H9 (cell line): ENCODE measurements around the gene SRC. TPM values are rescaled to one million over a fixed set of nuclear protein-coding genes. Genes with fewer than 3 reads are reported as not detected.

Experiments used
- DNase-seq: peaks from one replicate; pipeline ENCODE4 v3.0.0-alpha.2; 2017
- H2AFZ ChIP-seq: one replicate; pipeline ENCODE4 v1.6.1; 2013; ENCODE audit warnings: mild to moderate bottlenecking, low read length, control low read depth, moderate library complexity
- H2AK5ac ChIP-seq: 2 replicates; pipeline ENCODE4 v1.6.1; 2013; ENCODE audit warnings: low read length, control low read depth, mixed read lengths; ENCODE audit not compliant: insufficient read length
- H2BK120ac ChIP-seq: one replicate; pipeline ENCODE4 v1.6.1; 2013; ENCODE audit warnings: low read depth, mild to moderate bottlenecking, low read length, control low read depth, inconsistent platforms; ENCODE audit not compliant: poor library complexity, severe bottlenecking
- H2BK12ac ChIP-seq: 2 replicates; pipeline ENCODE4 v1.6.1; 2013; ENCODE audit warnings: low read length, control low read depth, mixed read lengths, low read depth; ENCODE audit not compliant: insufficient read length
- H2BK15ac ChIP-seq: 2 replicates; pipeline ENCODE4 v1.6.1; 2013; ENCODE audit warnings: low read depth, low read length, control low read depth
- H2BK20ac ChIP-seq: one replicate; pipeline ENCODE4 v1.6.1; 2013; ENCODE audit warnings: low read depth, mild to moderate bottlenecking, low read length, control low read depth, inconsistent platforms; ENCODE audit not compliant: poor library complexity, severe bottlenecking
- H2BK5ac ChIP-seq: 2 replicates; pipeline ENCODE4 v1.6.1; 2013; ENCODE audit warnings: low read length, control low read depth, mixed read lengths; ENCODE audit not compliant: insufficient read length
- H3K14ac ChIP-seq: 2 replicates; pipeline ENCODE4 v1.6.1; 2013; ENCODE audit warnings: low read length, control low read depth; ENCODE audit not compliant: insufficient read depth
- H3K18ac ChIP-seq: 2 replicates; pipeline ENCODE4 v1.6.1; 2013; ENCODE audit warnings: low read depth, mild to moderate bottlenecking, mixed read lengths, low read length, control low read depth; ENCODE audit not compliant: insufficient read length
- H3K23ac ChIP-seq: 2 replicates; pipeline ENCODE4 v1.6.1; 2013; ENCODE audit warnings: low read length, control low read depth, mixed read lengths, low read depth; ENCODE audit not compliant: insufficient read length
- H3K23me2 ChIP-seq: 2 replicates; pipeline ENCODE4 v1.6.1; 2013; ENCODE audit warnings: low read depth, mild to moderate bottlenecking, mixed read lengths, low read length, control low read depth; ENCODE audit not compliant: insufficient read length, poor library complexity, severe bottlenecking
- H3K27ac ChIP-seq: 2 replicates; pipeline ENCODE4 v1.5.1; 2013; ENCODE audit warnings: low read length, control low read depth, mixed read lengths, low read depth; ENCODE audit not compliant: insufficient read length
- H3K27me3 ChIP-seq: 2 replicates; pipeline ENCODE4 v1.6.1; 2013; ENCODE audit warnings: low read length, control low read depth, inconsistent platforms; ENCODE audit not compliant: insufficient read depth
- H3K4ac ChIP-seq: 2 replicates; pipeline ENCODE4 v1.6.1; 2013; ENCODE audit warnings: low read depth, mild to moderate bottlenecking, control low read depth, inconsistent platforms, low read length, moderate library complexity
- H3K4me1 ChIP-seq: 2 replicates; pipeline ENCODE4 v1.6.1; 2013; ENCODE audit warnings: low read length, control low read depth, inconsistent platforms; ENCODE audit not compliant: insufficient read depth
- H3K4me2 ChIP-seq: 2 replicates; pipeline ENCODE4 v1.6.1; 2013; ENCODE audit warnings: low read length, control low read depth, mixed read lengths; ENCODE audit not compliant: insufficient read length, insufficient read depth
- H3K56ac ChIP-seq: 2 replicates; pipeline ENCODE4 v1.6.1; 2013; ENCODE audit warnings: low read depth, mild to moderate bottlenecking, mixed read lengths, low read length, control low read depth; ENCODE audit not compliant: insufficient read length
- H3K79me1 ChIP-seq: 2 replicates; pipeline ENCODE4 v1.6.1; 2013; ENCODE audit warnings: low read depth, mild to moderate bottlenecking, moderate library complexity, low read length, control low read depth, inconsistent platforms; ENCODE audit not compliant: insufficient read depth, poor library complexity, severe bottlenecking
- H3K79me2 ChIP-seq: 2 replicates; pipeline ENCODE4 v1.6.1; 2013; ENCODE audit warnings: low read length, control low read depth, inconsistent platforms; ENCODE audit not compliant: insufficient read depth
- H3K9ac ChIP-seq: 2 replicates; pipeline ENCODE4 v1.6.1; 2013; ENCODE audit warnings: low read length, control low read depth, mixed read lengths; ENCODE audit not compliant: insufficient read length; ENCODE audit errors: extremely low read depth
- H3K9me3 ChIP-seq: one replicate; pipeline ENCODE4 v1.6.1; 2013; ENCODE audit warnings: low read depth, low read length, inconsistent platforms; ENCODE audit not compliant: control insufficient read depth
- H3T11ph ChIP-seq: one replicate; pipeline ENCODE4 v1.6.1; 2013; ENCODE audit warnings: mild to moderate bottlenecking, low read length, control low read depth, inconsistent platforms
- H4K20me1 ChIP-seq: one replicate; pipeline ENCODE4 v1.6.1; 2013; ENCODE audit not compliant: control insufficient read depth, insufficient read length, insufficient read depth
- H4K5ac ChIP-seq: 2 replicates; pipeline ENCODE4 v1.6.1; 2013; ENCODE audit warnings: low read depth, mild to moderate bottlenecking, mixed read lengths, low read length, control low read depth; ENCODE audit not compliant: insufficient read length
- H4K8ac ChIP-seq: replicated peaks from 2 replicates; pipeline ENCODE4 v1.6.1; 2013; ENCODE audit warnings: low read length, control low read depth, mixed read lengths, low read depth; ENCODE audit not compliant: insufficient read length
- H4K91ac ChIP-seq: 2 replicates; pipeline ENCODE4 v1.6.1; 2013; ENCODE audit warnings: low read depth, mild to moderate bottlenecking, moderate library complexity, mixed read lengths, low read length, control low read depth; ENCODE audit not compliant: insufficient read length
- H3K27ac Mint-ChIP-seq, 3 experiments: 2 replicates in 2 of 3; 3 replicates in 1 of 3; pipeline ENCODE4 v1.8.0; 2020 to 2021; ENCODE audit warnings: mixed read lengths in 3 of 3, mild to moderate bottlenecking in 1 of 3, moderate library complexity in 1 of 3
- H3K27me3 Mint-ChIP-seq: 2 replicates; pipeline ENCODE4 v1.8.0; 2021; ENCODE audit warnings: low read depth, mild to moderate bottlenecking, moderate library complexity, mixed read lengths
- H3K36me3 Mint-ChIP-seq, 3 experiments: 2 replicates in 2 of 3; 3 replicates in 1 of 3; pipeline ENCODE4 v1.8.0; 2020 to 2021; ENCODE audit warnings: low read depth in 3 of 3, mixed read lengths in 3 of 3; ENCODE audit not compliant: insufficient read depth in 1 of 3
- H3K4me1 Mint-ChIP-seq, 2 experiments: 2 replicates each; pipeline ENCODE4 v1.8.0; 2020; ENCODE audit warnings: mixed read lengths in 2 of 2
- H3K4me3 Mint-ChIP-seq, 2 experiments: 2 replicates in 1 of 2; 3 replicates in 1 of 2; pipeline ENCODE4 v1.8.0; 2020 to 2021; ENCODE audit warnings: mild to moderate bottlenecking in 2 of 2, mixed read lengths in 2 of 2, moderate library complexity in 1 of 2
- H3K9me3 Mint-ChIP-seq, 2 experiments: 2 replicates in 1 of 2; 3 replicates in 1 of 2; pipeline ENCODE4 v1.8.0; 2020; ENCODE audit warnings: mild to moderate bottlenecking in 2 of 2, mixed read lengths in 2 of 2, moderate library complexity in 1 of 2
- WGBS: extraction: QIAGEN DNeasy Blood & Tissue Kit; methylation state at CpG from one replicate; pipeline ENCODE4 v1.1.7; 2013; ENCODE audit warnings: missing lambda C conversion rate, low lambda C conversion rate, mixed read lengths; ENCODE audit not compliant: insufficient read length; ENCODE audit errors: extremely low coverage; 5-methylcytosine and 5-hydroxymethylcytosine counted together
- total RNA-seq: library from RNA; stranded (reverse); gene quantifications from 2 replicates; pipeline ENCODE4 v1.2.1, GENCODE V29; 2021
- TF ChIP-seq, protein P1 (sequence below): fragments of 200-600 bp; sonication (generic); conservative IDR thresholded peaks from 3 replicates; pipeline ENCODE4 v1.8.0; 2021; ENCODE audit warnings: antibody characterized with exemption, mild to moderate bottlenecking

The SRC gene
- total RNA-seq, 1 experiment from 2014 or later: 44.5 TPM

DNA sequence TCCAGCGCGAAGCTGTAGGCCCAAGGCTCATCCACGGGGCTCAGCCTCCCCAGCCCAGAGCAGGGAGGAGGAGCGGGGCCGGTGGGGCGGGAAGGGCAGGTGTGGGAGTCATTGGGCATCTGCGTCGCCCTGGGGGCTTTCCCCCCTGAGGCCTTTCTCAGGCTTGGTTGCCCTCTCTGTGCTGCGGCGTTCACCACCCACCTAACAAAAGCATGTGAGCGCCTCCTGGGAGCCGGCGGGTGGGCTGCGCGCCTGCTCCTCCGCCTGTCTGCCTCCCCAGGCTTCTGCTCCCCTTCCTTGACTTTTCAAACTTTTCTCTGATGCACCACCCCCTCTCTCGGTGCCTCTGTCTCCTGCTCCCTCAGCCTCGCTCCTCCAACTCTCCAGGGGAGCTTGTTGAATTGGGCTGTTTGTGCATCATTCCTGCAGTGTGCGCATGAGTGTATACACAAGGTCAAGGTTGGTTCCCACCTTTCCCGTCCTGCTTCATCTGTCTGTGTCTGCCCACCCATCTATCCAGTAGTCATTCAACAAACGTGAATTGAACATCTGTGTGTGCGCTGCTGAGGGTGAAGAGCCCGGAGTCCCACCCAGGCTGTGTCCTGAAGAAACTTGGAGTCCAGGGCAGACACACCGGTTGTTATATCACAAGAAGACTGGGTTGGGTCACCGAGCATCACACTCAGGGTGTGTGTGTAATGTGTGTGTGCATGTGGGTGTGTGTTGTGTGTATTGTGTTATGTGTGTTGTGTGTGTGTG is 92.7 kb downstream of the SRC start:
- H3K9me3 Mint-ChIP-seq: no peaks in the 10 kb centered on the region
- no peaks in the 10 kb centered on the region for H3K79me2 ChIP-seq
- H3K56ac ChIP-seq: no peak overlapping the region
- TF ChIP-seq, protein P1, sequence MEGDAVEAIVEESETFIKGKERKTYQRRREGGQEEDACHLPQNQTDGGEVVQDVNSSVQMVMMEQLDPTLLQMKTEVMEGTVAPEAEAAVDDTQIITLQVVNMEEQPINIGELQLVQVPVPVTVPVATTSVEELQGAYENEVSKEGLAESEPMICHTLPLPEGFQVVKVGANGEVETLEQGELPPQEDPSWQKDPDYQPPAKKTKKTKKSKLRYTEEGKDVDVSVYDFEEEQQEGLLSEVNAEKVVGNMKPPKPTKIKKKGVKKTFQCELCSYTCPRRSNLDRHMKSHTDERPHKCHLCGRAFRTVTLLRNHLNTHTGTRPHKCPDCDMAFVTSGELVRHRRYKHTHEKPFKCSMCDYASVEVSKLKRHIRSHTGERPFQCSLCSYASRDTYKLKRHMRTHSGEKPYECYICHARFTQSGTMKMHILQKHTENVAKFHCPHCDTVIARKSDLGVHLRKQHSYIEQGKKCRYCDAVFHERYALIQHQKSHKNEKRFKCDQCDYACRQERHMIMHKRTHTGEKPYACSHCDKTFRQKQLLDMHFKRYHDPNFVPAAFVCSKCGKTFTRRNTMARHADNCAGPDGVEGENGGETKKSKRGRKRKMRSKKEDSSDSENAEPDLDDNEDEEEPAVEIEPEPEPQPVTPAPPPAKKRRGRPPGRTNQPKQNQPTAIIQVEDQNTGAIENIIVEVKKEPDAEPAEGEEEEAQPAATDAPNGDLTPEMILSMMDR: no peak
- H3K14ac ChIP-seq: peak overlapping the region; percentile 78; the same call in 1 of the 2 replicates
- no peak overlapping the region; a peak in 1 of 5 replicates for H3K4me3 Mint-ChIP-seq
- H3K18ac ChIP-seq: peak overlapping the region; percentile 25
- H2BK5ac ChIP-seq: no peak overlapping the region
- no CpG with 5 or more reads among the region's 25 CpGs for WGBS
- no peak overlapping the region for H3K27ac ChIP-seq
- no peak overlapping the region for H2BK20ac ChIP-seq
- H3K23me2 ChIP-seq: no peaks in the 10 kb centered on the region
- H3K4ac ChIP-seq: no peak overlapping the region
- H3K9ac ChIP-seq: no peak overlapping the region
- no peak overlapping the region for H2AFZ ChIP-seq
- DNase-seq: no peak
- no peaks in the 10 kb centered on the region for H3K79me1 ChIP-seq
- H3K27me3 Mint-ChIP-seq: no peaks in the 10 kb centered on the region
- no peak overlapping the region for H2BK15ac ChIP-seq
- no peak overlapping the region for H2BK12ac ChIP-seq
- no peak overlapping the region for H4K5ac ChIP-seq
- no peaks in the 10 kb centered on the region for H3K9me3 ChIP-seq
- no peak overlapping the region for H2AK5ac ChIP-seq
- H3K4me1 ChIP-seq: no peaks in the 10 kb centered on the region; the same call in 1 of the 2 replicates
- no peak overlapping the region for H2BK120ac ChIP-seq
- no peak overlapping the region for H3K23ac ChIP-seq
- no peak overlapping the region for H4K91ac ChIP-seq
- no peak overlapping the region for H4K8ac ChIP-seq
- no peak overlapping the region for H3K4me2 ChIP-seq
- no peaks in the 10 kb centered on the region for H3K27me3 ChIP-seq
- H3T11ph ChIP-seq: no peak overlapping the region
- H3K36me3 Mint-ChIP-seq: no peaks in the 10 kb centered on the region
- peaks cover 22 to 30% of the 10 kb centered on the region in 2 experiments for H3K4me1 Mint-ChIP-seq
- peak overlapping the region in 1 of 3 experiments; percentile 61; a peak in 1 of 7 replicates for H3K27ac Mint-ChIP-seq
- no peaks in the 10 kb centered on the region for H4K20me1 ChIP-seq
